ENCODE results near the gene ADAT2. TPM values are rescaled to one million over a fixed set of nuclear protein-coding genes. Genes with fewer than 3 reads are reported as not detected.

The ADAT2 gene
- total RNA-seq, 1 donor from 2014 or later = 4.7 TPM

DNA sequence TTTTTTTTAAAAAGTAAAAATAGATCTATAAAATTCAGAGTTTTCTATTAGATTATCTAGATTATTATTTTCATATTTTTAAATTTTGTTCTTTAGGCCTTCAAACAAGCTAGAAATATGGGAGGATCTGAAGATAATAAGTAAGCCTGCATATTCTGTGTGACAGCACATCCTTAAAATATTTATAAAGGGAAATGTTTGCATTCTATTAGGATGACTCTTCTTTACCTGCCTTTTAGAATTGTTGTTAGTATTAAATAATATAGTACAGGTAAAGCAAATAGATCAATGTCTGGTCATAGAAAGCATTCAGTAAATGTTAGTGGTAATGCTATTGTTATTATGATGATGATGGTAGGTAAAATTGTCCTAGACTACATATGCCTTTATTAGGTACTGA lies 17.5 kb upstream of the ADAT2 start:
- TF ChIP-seq, protein P1, sequence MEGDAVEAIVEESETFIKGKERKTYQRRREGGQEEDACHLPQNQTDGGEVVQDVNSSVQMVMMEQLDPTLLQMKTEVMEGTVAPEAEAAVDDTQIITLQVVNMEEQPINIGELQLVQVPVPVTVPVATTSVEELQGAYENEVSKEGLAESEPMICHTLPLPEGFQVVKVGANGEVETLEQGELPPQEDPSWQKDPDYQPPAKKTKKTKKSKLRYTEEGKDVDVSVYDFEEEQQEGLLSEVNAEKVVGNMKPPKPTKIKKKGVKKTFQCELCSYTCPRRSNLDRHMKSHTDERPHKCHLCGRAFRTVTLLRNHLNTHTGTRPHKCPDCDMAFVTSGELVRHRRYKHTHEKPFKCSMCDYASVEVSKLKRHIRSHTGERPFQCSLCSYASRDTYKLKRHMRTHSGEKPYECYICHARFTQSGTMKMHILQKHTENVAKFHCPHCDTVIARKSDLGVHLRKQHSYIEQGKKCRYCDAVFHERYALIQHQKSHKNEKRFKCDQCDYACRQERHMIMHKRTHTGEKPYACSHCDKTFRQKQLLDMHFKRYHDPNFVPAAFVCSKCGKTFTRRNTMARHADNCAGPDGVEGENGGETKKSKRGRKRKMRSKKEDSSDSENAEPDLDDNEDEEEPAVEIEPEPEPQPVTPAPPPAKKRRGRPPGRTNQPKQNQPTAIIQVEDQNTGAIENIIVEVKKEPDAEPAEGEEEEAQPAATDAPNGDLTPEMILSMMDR (IDR thresholded peaks at IDR 0.05; ENCODE audit: insufficient read depth, low read length, severe bottlenecking) = no peak
- H3K27me3 ChIP-seq (ENCODE audit: control insufficient read depth, insufficient read depth, low read length) = no peaks in the 10 kb centered on the region
- peaks cover 4% of the 10 kb centered on the region for H3K36me3 ChIP-seq (ENCODE audit: control insufficient read depth, insufficient read depth, low read length)
- no peak for FAIRE-seq
- peak; percentile 59 for DNase-seq (ENCODE audit: low read depth)
- H3K4me3 ChIP-seq (ENCODE audit: low read depth, low read length) = no peak overlapping the region

DNA sequence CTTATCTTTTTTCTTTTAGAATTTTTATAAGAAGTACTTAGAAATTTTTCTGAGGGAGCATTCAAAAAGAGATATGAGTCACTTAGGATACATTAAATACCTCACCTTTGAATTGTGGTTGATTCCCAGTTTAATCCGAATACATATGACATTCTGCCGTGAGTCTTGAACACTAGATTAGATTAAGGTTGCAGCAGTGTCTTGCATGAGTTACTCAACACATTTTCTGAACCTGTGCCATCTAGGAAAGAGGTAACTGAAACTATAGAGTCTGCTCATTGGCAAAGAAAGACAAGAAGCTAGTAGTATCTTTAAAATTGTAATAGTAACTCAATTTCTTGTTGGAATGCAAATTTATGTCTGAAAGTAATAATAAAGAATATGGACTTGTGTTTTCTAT lies 15.1 kb upstream of the ADAT2 start:
- Histone ChIP-seq H3K4me3 (ENCODE audit: low read depth, low read length) (no peak overlapping the region), H3K36me3 (ENCODE audit: control insufficient read depth, insufficient read depth, low read length) (peaks cover 5% of the 10 kb centered on the region), H3K27me3 (ENCODE audit: control insufficient read depth, insufficient read depth, low read length) (no peaks in the 10 kb centered on the region)
- no peak for DNase-seq (ENCODE audit: low read depth)
- FAIRE-seq = no peak
- TF ChIP-seq, protein P1 (IDR thresholded peaks at IDR 0.05; ENCODE audit: insufficient read depth, low read length, severe bottlenecking) = no peak

DNA sequence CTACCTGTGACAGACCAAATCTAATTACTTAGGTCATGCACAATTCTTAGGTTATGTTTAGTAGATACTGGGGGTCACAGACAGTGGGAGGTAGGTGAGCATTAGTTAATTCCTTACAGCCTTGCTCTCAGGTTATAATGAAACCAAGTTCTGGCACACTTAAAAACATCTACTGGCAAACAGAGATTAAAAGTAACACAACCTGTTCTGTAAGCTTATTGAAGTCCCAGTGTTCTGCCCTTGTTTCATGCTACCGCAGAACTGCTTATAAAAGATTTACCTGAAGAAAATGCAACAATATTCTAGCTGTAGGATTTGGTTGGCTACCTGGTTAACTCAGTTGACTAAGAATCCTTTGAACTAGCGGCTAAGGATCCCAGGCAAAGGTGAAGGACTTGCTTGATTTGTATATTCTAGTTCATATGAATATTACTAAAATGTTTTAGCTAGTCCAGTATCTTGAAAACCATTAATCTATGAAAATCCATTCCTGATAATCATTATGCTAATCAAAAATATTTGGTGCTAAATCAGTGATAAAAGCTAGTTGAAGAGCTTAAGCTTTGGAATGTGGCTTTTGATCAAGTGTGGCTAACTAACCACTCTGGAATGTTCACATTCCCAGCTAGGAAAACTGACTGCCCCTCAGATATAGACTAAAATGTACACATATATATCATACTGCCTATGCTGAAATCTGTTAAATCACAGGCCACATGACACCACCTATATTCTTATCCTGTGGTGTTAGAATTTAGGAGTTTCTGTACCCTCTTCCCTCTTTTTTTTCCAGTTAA lies 7.3 kb upstream of the ADAT2 start:
- DNase-seq (ENCODE audit: low read depth) (peak; percentile 46), FAIRE-seq (no peak)
- TF ChIP-seq, protein P1 (IDR thresholded peaks at IDR 0.05; ENCODE audit: insufficient read depth, low read length, severe bottlenecking) = no peak
- no peak overlapping the region for H3K4me3 ChIP-seq (ENCODE audit: low read depth, low read length)
- no peaks in the 10 kb centered on the region for H3K27me3 ChIP-seq (ENCODE audit: control insufficient read depth, insufficient read depth, low read length)
- H3K36me3 ChIP-seq (ENCODE audit: control insufficient read depth, insufficient read depth, low read length) = peaks cover 6% of the 10 kb centered on the region

DNA sequence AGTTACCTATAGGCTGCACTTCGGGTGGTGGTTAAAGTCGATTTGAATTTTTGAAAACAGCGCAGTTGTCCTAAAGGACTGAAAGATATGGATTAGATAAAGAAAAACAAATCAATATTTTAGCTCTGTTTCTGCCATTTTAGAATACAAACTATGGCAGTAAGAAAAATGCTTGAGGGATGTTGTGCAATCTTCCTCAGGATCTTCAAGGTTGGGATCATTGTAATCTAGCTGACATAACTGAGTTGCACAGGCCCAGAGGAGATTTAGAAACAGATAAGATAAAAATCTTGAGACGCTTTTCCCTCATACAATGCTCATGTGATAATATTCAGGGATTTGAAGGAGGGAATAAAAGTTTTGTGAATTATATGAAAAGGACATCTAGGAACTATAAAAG lies 1.0 kb upstream of the ADAT2 start:
- FAIRE-seq (no peak), DNase-seq (ENCODE audit: low read depth) (peak; percentile 43)
- no peaks in the 10 kb centered on the region for H3K27me3 ChIP-seq (ENCODE audit: control insufficient read depth, insufficient read depth, low read length)

DNA sequence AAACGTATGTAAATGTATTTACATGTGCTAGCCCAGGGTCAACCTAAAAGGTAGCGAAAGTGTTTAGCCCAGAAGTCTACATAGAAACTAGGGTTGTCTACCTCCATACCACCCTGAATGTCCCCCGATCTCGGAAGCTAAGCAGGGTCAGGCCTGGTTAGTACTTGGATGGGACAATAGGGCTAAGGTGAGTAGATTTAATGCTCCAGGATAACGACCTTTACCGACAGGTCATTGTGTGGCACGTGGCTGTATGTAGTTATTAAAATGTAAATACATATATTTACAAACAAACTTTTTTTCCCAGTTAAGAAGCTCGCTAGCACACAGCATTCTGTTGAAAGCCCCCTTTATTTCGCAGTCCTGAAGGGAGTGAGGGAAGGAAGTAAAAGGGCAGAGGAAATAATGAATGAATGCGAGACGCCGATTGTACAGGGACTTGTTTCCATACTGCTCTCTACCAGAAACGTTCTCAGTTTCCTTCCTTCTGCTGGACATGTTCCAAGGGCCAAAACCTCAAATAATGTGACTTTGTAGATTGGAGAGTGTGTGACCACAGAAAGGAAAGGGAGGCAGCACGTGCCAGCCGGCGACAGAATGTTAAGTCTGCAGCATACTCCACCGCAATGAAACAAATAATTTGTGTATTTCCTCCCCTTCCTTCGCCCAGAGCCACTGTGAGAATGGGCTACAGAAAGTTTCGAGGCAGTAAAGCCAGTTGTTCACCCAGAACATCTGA lies 612 bp downstream of the ADAT2 start:
- TF ChIP-seq, protein P1 (IDR thresholded peaks at IDR 0.05; ENCODE audit: insufficient read depth, low read length, severe bottlenecking) = no peak
- no peak for FAIRE-seq
- peaks cover 1% of the 10 kb centered on the region for H3K36me3 ChIP-seq (ENCODE audit: control insufficient read depth, insufficient read depth, low read length)
- peak; percentile 16 for DNase-seq (ENCODE audit: low read depth)
- H3K4me3 ChIP-seq (ENCODE audit: low read depth, low read length) = peak overlapping the region; percentile 78
- H3K27me3 ChIP-seq (ENCODE audit: control insufficient read depth, insufficient read depth, low read length) = no peaks in the 10 kb centered on the region

More for the DNA sequence above, 1.0 kb upstream of the ADAT2 start:
- TF ChIP-seq, protein P1 (IDR thresholded peaks at IDR 0.05; ENCODE audit: insufficient read depth, low read length, severe bottlenecking) = no peak
- Histone ChIP-seq H3K36me3 (ENCODE audit: control insufficient read depth, insufficient read depth, low read length) (peaks cover 1% of the 10 kb centered on the region), H3K4me3 (ENCODE audit: low read depth, low read length) (peak overlapping the region; percentile 78)
